ENCODE results near the gene NLN.

The NLN gene

DNA sequence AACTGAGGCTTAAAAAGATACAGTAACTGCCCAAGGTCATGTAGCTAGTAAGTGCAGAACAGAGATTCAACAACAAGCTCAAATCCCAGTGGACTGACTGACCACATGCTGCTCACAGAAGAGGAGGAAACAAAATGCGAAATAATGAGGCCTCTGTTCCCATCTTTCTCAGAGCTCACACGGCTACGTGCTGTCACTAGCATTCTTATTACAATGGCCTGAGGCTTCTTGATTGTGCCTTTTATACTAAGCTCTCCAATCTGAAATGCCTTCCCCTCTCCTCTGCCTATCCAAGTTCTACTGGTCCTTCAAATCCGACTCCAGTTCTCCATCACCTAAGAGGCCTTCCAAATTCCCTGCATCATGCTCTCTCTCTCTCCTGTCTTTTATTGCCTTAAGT lies 26.1 kb upstream of the NLN start:
- DNase-seq (ENCODE audit: low spot score), result no peak
- TF ChIP-seq, protein P1, sequence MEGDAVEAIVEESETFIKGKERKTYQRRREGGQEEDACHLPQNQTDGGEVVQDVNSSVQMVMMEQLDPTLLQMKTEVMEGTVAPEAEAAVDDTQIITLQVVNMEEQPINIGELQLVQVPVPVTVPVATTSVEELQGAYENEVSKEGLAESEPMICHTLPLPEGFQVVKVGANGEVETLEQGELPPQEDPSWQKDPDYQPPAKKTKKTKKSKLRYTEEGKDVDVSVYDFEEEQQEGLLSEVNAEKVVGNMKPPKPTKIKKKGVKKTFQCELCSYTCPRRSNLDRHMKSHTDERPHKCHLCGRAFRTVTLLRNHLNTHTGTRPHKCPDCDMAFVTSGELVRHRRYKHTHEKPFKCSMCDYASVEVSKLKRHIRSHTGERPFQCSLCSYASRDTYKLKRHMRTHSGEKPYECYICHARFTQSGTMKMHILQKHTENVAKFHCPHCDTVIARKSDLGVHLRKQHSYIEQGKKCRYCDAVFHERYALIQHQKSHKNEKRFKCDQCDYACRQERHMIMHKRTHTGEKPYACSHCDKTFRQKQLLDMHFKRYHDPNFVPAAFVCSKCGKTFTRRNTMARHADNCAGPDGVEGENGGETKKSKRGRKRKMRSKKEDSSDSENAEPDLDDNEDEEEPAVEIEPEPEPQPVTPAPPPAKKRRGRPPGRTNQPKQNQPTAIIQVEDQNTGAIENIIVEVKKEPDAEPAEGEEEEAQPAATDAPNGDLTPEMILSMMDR (IDR thresholded peaks at IDR 0.05; ENCODE audit: extremely low read depth, missing control alignments), result no peak

DNA sequence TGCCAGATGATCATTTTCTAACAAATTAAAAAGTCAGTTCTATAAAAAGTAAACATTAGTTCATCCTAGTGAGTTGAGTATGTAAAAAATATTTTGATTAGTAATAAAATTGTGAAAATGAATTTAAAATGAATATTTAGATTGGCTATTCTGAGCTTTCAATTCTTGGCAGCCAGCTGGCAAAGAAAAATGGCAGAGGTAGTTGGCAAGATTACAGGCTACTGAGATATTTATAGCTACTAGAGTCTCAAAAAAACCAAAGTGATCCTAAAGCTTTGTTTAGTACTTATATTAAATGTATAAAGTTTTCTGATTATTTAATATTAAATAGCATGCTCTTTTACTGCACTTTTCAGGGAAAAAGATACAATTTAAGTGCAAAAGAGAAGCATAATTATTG lies 25.1 kb upstream of the NLN start:
- TF ChIP-seq, protein P1 (IDR thresholded peaks at IDR 0.05; ENCODE audit: extremely low read depth, missing control alignments), result no peak
- DNase-seq (ENCODE audit: low spot score), result no peak

DNA sequence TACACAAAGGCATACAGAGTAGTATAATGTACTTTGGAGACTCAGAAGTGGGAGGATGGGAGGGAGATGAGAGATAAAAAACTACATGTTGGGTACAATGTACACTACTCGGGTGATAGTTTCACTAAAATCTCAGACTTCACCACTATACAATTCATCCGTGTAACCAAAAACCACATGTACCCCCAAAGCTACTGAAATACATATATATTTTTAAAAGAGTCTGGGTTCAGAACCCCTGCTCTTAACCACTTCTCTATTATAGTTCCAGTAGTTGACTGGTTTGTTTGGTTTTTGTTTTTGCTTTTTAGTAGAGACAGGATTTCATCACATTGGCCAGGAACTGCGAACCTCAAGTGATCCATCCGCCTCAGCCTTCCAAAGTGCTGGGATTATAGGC lies 22.7 kb upstream of the NLN start:
- no peak for DNase-seq (ENCODE audit: low spot score)
- TF ChIP-seq, protein P1 (IDR thresholded peaks at IDR 0.05; ENCODE audit: extremely low read depth, missing control alignments), result no peak

- TF ChIP-seq, protein P1 (IDR thresholded peaks at IDR 0.05; ENCODE audit: extremely low read depth, missing control alignments), result no peak
Measured at GRCh38 chr5:65702036-65702435, 20.0 kb upstream of the NLN start.

GRCh38 chr5:65704621-65705239 lies 17.3 kb upstream of the NLN start:
- TF ChIP-seq, protein P1 (IDR thresholded peaks at IDR 0.05; ENCODE audit: extremely low read depth, missing control alignments), result no peak
- DNase-seq (ENCODE audit: low spot score), result no peak

More at GRCh38 chr5:65702036-65702435, 20.0 kb upstream of the NLN start:
- no peak for DNase-seq (ENCODE audit: low spot score)

DNA sequence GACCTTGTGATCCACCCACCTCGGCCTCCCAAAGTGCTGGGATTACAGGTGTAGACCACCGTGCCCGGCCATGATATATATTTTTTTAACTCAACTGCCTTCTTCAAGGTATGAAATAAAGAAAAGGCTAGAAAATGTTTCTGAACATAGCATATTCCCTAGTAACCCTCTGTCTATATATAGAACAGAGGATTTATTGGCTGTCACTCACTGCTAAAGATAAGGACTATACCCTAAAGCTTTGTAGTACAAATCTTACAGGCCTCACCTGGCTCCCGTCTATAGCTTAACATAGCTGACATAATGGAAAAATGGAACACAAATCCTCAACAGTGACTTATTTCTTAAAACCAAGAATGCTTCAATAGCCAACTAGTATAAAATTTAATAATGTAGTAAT lies 14.3 kb upstream of the NLN start:
- TF ChIP-seq, protein P1 (IDR thresholded peaks at IDR 0.05; ENCODE audit: extremely low read depth, missing control alignments), result no peak
- DNase-seq (ENCODE audit: low spot score), result no peak

GRCh38 chr5:65708145-65708544 lies 13.9 kb upstream of the NLN start:
- no peak for DNase-seq (ENCODE audit: low spot score)
- TF ChIP-seq, protein P1 (IDR thresholded peaks at IDR 0.05; ENCODE audit: extremely low read depth, missing control alignments), result no peak

Measured in GM20000 (cell line).